ENCODE results near the gene GRPR.

The GRPR gene

DNA sequence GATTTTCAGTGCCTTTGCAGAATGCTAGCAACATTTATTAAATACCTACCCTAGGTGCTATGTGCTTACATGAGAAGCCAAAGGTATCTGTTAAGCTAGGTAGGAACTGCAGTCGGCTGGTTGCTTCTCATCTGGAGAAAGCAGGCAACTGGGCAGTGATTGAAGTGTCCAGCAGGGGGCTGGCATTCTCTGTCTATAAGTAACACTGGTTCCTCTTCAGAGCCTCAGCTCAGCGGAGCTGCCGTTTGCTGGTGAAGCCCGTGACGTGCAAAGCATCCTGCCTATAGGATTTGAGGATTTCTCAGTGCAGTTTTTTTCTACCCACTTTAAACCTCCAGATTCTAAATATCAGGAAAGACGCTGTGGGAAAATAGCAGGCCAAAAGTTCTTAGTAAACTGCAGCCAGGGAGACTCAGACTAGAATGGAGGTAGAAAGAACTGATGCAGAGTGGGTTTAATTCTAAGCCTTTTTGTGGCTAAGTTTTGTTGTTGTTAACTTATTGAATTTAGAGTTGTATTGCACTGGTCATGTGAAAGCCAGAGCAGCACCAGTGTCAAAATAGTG is at the start of gene GRPR:
Gene GRPR (plus strand): TSS at position 344 of the 565 bp plus-strand sequence. CDS start 389 bp downstream, outside the sequence.
- peak; percentile 24 to 43 for DNase-seq (ENCODE audit: low read depth in 2 of 2)

DNA sequence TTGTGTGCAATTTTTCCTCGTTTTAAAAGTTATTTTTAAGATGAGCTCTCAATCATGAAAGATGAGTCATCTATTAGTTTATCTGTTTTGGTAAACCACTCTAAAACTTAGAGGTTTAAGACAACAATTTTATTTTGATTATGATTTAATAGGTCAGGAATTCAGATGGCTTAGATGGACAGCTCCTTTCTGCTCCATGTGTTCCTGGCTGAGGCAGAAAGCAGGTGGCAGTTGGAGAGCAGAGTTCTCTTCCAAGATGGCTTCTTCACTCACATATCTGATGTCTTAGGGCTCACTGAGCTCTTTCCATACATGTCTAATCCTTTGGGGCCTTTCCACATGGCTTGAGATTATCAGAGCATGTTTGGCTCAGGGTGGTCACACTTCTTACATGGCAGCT is 48.3 kb upstream of the GRPR start:
- no peak for DNase-seq (ENCODE audit: low read depth in 2 of 2)

DNA sequence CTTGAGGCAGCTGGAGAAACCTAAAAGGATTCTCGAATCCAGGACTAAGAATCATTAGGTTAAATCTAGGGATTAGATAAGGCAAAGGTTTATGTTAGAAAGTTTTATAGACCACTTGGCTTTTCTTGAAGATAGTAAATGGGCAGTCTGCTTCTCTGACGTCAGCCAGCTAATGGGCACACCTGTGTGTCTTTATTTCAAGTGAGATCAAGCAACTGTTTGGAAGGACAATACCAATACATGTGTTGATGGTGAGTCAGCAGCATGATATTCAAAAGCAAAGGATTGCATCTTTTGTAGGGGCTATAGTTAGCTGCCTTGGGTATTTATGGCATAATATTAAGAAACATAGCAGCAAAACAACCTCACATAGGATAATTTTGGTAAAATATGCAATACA is 46.5 kb upstream of the GRPR start:
- no peak for DNase-seq (ENCODE audit: low read depth in 2 of 2)

DNA sequence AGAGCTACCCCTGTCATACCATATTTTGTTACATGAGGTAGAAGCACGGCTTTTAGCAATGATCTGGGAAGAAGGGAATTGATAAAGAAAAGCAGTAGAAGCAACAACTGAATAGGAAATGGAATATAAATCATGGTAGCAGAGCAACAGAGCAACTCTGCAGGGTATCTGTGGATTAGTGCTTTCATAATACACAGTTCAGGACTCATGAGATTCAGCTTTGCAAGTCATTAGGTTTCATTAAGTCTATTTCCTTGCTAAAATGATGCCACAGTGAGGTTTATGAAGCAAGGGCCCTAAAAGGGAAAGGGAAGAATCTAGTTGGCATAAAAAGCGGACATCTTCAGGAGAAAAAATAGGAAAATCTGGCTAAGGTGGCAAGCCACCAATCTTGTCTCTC is 45.6 kb upstream of the GRPR start:
- no peak for DNase-seq (ENCODE audit: low read depth in 2 of 2)

DNA sequence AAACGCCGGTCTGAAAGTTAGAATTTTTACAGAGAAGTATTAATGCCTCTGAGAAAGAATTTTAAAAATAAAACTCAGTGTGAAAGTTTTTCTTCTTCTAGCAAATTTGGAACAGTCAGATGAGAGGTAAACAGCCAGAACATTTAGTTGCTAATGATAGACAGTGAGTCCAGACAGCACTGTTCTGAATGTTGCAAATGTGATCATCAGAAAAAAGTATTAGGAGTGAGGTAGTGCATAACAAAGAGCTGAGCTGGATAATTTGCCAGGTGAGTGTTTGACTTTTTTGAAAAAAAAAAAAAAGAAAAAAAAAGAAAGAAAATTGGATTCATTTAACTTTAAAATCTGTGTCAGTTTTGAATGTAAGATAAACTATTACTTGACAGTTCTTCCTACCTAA is 42.0 kb upstream of the GRPR start:
- DNase-seq (ENCODE audit: low read depth in 2 of 2), result no peak

DNA sequence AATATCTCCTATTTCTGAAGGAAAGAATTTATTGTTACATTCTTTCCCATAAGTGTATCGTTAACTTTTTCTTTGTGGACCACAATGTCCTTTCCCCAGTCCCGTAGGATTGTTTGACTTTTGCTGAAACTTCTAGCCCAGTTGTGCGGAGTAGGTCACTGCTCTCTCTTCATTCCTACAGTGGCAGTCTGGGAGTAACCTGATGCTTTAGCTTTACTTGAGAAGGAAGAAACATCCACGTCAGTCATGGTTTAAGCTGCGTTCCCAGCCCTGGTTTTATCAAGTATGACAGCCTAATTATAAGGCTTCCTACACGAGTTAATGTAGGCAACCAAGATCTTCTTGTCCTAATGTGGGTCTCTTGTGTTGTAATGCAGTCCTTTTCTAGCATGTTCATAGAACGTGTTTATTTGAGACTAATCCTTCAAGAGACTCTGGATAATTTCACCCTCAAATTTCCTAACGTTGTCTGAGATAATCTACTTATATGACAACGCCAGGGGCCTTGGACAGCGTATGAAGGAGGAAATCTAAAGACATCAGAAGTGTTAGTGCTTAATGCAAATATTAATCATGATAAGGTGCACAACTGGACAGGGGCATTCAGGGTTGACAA is 40.8 kb upstream of the GRPR start:
- DNase-seq (ENCODE audit: low read depth in 2 of 2), result no peak

DNA sequence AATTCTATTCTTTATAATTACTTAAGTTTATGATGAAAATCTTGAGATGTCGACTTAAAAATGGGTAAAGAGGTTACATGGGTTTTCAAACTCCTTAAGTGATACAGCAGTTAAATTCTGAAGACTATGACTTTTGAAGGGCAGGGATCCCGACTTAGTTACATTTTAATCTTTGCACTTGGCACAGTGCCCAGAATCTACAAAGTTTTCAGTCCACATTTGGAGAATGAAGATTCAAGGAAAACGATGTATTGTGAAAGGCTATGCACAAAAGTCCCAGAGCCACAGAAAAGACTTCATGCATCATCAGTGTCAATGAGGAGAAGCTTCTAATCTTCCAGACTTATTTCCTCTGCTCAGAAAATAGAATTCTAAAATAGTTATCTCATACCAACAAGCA is 36.3 kb upstream of the GRPR start:
- no peak for DNase-seq (ENCODE audit: low read depth in 2 of 2)

DNA sequence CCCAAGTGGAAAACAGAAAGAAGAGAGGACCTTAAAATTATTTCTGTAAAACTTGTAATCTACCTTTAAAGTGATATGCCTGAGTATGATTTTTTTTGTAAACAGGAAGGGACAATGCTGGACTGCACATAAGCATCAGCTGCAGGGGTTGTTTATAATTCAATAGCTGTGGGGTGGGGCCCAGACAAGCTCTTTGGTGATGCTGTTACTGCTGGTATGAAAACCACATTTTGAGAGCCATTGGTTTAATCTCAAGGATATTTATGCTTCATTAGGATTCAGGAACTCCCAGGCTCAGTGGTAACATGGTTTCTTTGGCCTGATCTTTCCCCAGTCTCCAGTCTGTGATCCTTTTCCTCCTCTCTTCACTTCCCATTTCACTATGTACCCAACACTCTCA is 34.3 kb upstream of the GRPR start:
- no peak for DNase-seq (ENCODE audit: low read depth in 2 of 2)

DNA sequence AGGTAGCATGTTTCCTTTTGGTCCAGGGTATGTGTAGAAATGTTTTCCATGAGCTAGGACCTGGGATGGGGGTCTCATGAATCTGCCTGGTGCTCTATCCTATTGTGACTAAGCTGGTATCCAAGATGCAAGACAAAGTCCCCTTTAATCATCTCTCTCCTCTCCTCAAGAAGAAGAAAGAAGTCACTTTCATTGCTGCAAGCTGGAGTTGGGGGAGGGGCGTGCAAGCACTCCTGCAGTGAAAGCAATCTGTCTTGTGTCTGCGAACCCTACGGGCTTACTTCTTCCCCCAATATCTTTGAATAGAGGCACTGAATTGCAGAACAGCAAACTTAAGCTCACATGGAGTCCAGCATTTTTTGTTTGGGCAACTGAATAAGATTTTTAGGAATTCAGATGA is 27.2 kb upstream of the GRPR start:
- DNase-seq (ENCODE audit: low read depth in 2 of 2), result no peak

DNA sequence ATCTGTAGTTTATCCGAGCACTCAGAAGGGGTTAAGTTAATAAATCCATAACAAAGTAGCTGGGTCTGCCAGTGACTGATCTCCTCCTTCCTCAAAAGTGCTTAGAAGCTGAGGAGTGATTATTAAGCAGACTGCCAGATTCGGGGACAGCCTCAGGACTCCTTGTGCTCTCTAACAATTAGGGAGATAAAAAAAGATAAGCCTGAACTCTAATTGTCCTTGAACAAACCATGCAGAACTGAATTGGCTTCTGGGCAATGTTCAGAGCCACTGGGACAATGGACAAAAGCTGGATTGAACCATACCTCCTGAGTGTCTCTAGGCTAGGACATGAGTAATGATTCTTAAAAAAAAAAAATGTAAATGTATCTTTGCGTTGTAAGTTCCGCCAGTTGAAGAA is 22.7 kb upstream of the GRPR start:
- DNase-seq (ENCODE audit: low read depth in 2 of 2), result no peak

DNA sequence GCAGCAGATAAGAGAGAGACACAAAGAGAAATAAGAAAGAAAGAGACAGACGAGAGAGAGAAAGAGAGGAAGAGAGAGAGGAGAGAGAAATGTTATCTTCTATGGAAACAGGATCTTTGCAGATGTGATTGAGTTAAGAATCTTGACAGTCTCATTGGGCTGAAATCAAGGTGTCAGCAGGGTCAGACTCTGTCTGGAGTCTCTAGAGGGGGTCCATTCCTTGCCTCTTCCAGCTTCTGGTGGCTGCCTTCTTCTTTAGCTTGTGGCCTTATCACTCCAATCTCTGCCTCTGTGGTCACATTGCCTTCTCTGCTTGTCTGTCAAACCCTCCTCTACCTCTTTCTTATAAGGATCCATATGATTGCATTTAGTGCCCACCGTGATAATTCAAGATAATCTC is 21.8 kb upstream of the GRPR start:
- no peak for DNase-seq (ENCODE audit: low read depth in 2 of 2)

DNA sequence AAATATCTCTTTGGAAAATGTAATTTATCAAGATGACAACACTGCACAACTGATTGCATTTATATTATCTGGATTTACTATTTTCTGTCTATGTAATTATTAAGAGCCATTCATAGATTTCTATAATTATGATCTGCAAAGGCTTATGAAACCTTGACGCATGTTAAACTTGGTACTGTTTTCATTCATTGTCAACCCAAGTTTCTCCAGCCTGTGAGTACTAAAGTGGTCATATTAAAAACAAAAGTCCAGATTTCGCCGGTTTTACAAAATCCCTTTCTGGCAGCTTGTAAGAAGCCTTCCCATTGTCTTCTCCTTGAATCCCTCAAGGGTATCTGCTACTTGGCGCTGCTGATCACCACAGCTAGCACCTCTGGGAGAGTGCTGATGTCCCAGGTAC is 19.7 kb upstream of the GRPR start:
- no peak for DNase-seq (ENCODE audit: low read depth in 2 of 2)

DNA sequence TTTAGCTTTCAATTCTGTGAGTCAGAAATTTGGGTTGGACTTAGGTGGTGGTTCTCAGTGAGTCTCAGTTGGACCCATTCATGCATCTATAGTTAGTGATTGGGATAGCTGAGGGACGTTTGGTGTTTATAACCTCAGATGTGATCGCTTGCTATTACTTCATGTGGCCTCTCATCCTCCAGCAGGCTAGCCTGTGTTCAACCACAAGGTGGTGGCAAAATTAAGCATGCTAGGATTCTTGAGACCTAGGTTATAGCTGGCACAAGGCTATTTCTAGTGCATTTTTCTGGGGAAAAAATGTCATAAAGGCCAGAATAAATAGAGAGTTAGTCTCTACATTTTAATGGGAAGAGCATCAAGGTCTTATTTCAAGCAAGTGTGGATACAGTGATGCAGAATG is 10.9 kb upstream of the GRPR start:
- DNase-seq (ENCODE audit: low read depth in 2 of 2), result no peak

DNA sequence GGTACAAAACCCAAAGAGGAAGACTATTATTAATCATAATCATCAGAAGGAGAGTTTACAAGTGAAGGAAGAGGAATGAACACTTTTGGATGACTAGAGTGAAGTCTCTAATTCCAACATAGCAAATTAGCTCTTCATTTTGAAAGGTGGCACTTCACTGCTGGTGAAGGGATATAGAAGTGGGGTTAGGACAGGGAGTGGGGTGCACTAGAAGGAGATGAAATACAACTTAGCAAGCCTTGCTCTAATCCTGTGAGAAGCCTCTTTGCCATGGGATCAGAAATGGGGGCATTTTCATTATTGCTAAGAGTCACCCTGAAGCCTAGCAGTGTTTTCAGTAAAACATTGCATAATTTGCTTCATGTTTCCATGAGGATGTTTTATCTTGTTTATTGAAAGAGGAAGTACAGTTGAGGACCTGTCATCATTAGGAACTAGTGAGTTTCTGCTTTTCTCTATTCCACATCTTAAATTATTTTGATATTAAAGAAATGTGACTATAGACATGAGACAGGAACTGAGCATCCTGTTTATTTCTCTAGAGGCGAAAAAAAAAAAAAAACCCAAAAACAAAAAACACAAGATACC is 9.3 kb upstream of the GRPR start:
- no peak for DNase-seq (ENCODE audit: low read depth in 2 of 2)

DNA sequence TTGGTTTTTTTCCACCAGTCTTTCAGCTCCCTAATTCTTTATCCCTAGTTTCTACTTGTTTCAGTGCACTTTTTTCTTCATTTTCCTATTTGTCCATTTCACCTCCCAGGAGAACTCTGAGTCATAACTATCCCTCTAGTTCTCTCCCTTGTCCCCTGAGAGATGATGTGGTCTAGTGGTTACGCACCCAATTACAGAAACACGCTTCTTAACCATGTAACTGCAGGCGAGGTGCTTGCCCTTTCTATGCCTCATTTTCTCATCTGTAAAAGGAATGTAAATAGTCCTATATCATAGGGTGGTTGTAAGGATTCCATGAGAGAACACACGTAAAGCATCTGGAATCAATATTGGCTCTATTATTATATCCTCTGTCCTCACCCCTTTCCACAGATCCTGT is 8.8 kb upstream of the GRPR start:
- DNase-seq (ENCODE audit: low read depth in 2 of 2), result no peak

DNA sequence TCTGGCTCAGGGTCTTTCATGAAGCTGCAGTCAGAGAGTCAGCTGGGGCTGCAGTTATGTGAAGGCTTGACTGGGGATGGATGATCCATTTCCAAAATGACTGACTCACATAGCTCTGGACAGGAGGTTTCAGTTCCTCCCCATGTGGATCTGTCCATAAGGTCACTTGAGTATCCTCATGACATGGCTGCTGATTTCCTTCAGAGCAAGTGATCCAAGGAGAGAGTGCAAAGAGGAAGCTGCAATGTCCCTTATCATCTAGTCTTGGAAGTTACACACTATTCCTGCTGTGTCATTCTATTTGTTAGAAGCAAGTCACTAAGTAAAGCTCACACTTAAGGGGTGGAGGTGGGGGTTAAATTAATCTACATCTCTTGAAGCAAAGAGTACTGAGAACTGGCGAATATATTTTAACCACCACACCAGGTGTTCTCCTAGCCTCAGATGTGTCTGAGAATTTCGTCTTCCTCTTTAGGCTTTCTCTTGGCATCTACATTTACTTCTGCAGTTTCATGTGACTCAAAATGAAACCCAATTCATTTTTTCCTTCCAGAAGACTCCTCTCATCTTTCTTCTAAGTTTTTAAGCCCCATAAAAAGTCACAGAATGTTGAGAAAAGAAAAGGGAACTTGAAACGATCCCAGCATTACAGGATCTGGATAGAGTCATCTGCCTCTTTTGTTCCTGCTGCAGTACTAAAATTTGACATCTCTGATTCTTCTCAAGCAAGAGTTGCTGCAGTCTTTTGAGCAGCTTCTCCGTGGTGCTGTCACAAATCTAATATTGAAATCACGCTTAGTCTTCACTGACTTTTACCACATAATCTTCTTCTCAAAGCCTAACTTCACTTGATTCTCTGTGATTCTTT is 3.8 kb upstream of the GRPR start:
- DNase-seq (ENCODE audit: low read depth in 2 of 2), result no peak

DNA sequence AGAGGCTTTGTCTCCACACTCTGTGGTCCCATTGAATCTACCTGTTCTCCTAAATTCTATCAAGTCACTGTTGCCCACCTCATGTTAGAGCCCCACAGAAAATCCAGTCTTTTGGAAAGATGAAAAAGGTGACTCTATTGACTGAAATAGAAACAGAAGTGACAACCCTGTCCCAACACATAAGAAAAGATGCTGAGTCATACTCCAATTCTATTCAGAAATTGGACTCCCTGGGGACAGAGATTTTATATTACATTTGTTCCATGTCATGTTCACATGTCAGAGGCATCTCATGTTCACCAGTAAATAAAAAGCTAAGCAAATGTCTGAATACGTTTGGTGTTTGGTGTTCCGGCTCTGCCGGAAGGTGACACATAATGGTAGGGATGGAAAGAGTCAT is 2.9 kb upstream of the GRPR start:
- DNase-seq (ENCODE audit: low read depth in 2 of 2), result no peak

DNA sequence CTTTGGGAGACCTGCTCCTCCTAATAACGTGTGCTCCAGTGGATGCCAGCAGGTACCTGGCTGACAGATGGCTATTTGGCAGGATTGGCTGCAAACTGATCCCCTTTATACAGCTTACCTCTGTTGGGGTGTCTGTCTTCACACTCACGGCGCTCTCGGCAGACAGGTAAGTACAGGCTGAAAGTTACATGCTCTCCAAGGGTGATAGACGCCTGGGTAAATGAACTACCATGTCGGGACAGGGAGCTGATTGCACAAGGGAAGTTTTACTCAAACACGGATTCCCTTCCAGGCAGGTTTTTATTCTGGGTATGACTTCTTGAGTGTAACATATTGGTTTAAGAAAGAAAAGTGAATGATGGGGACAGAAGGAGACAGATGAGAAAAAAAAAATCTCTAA is 836 bp downstream of the GRPR start:
- DNase-seq (ENCODE audit: low read depth in 2 of 2), result no peak

DNA sequence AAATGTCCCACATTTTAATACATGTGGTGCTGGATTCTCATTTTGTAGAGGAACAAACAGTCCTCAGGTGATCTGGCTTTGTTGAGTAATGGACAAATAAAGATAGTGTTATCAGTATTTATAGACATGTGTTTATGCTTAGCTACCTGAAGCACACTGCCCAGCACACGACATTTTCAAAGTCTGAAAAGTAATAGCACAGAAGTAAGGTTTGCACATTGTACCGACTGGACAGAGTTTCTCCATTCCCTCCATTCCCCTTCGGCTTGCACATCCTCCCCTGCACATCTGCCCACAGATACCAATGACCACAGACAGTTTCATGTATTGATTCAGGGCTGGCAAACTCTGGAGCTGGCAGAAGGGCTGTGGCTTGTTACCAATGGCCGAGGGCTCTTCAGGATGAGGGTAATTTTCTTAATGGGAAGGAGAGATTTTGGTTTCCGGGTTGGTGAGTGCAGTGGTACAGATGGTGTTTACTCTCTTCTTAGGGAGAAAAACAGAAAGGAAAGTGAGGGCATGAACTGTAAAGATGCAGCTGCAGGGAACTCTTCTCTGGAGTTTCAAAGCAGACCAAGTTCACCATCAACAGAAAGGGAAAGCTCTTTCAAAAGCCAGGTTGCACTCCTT is 2.3 kb downstream of the GRPR start:
- no peak for DNase-seq (ENCODE audit: low read depth in 2 of 2)

DNA sequence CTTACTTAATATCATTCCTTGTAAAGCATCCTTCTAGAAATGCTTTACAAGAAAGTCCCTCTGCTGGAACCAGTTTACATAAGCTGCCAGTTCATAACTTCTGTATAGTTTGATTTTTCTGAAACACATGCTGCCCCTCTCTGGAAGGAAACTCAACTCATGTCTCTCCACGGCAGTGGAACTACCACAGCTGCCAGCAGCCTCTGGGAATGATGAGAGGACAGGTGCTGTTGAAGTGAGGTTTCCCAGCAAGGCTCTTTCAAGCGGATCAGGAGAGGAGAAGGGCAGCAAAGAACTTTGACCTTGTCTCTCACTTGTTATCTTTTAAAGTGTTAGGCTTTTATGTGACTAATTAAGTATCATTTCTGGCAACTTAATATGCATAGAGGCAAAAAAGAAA is 7.3 kb downstream of the GRPR start:
- DNase-seq (ENCODE audit: low read depth in 2 of 2), result no peak

DNA sequence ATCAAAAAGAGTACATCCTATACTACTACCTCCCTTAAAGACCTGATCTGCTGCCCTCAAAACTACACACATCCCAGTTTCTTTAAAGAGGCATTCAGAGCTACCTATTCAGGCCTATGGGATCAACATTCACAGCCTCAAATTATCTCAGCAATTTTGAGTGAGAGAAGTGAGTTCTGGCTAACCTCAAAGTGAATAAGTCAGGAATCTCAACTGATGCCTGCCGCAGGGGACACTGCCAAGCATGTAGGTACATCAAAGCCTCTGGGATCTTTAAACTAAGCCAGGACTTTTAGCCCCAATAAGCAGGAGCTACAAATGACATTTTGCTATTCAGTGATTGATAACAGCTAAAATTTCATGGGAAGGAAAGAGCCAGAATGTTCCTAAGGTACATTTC is 11.6 kb downstream of the GRPR start:
- no peak for DNase-seq (ENCODE audit: low read depth in 2 of 2)

DNA sequence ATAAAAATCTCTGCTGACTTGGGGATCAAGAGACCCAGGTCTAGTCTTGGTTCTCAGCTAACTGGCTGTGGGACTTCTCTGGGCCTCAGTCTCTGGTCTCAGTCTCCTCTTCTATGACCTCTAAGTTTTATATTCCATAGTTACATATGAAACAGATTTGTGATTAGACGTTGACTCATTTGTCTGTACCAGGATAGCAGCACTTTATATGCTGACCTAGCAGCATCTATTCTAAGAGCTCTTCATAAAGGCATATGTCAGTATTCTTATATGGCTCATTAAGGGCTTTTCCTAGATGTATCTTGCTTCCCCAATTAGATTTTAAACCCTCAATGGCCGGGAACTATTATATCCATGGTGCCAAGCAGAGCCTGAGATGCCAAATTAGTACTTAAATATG is 12.7 kb downstream of the GRPR start:
- no peak for DNase-seq (ENCODE audit: low read depth in 2 of 2)

Data from activated CD4-positive, alpha-beta T cell treated with anti-CD3 and anti-CD28 coated beads for 24 hours (primary cell).